Activated effector memory CD4-positive, alpha-beta T cell treated with anti-CD3 and anti-CD28 coated beads, Interleukin-2, amount 50 U/mL, for 16 hours (primary cell): ENCODE measurements around the gene LMO4.
A peak's percentile ranks its signal among the peaks of the same experiment; 100 is the strongest.

Experiments
- DNase-seq: peaks from one replicate; pipeline ENCODE4 v3.0.0-alpha.2; 2020

LMO4 gene, protein sequence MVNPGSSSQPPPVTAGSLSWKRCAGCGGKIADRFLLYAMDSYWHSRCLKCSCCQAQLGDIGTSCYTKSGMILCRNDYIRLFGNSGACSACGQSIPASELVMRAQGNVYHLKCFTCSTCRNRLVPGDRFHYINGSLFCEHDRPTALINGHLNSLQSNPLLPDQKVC

DNA sequence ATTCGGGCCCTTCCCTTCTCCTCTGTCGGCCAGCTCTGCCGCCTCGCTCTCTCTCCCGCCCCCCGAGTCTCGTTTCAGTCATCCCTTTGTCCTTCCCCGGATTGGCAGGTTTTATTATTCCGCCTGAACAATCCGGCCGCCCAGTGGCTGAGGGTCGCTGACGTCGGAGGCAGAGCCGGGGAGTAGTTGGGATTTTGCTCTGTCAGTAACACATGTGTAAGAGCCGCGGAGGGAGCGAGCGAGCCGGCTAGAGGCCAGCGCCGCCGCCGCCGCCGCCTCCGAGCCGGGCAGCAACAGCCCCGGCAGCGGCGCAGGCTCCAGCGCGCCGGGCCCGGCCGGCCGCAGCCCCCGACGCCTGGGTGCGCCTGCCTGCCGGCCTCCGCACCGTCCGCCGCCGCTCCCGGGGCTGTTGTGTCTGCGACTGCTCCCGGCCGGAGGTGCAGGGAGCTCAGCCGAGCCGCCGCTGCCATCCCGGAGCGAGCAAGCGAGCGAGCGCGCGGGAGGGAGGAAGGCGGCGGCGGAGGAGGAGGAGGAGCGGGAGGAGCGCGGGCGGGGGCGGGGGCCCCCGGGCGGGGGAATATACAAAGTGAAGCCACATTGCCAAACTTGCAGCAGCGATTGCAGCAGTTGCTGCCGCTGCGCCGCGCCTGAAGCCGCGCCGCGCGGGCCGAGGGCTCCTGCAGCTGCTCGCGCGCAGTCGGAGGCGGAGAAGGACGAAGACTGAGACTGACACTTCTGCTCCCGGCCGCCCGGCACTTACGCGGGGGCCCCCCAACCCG, at the start of gene LMO4:
Gene LMO4, plus strand, starts transcription at position 609 of the 779 bp plus-strand sequence. CDS start 3,136 bp downstream, outside the sequence.
- peak; percentile 91 for DNase-seq

DNA sequence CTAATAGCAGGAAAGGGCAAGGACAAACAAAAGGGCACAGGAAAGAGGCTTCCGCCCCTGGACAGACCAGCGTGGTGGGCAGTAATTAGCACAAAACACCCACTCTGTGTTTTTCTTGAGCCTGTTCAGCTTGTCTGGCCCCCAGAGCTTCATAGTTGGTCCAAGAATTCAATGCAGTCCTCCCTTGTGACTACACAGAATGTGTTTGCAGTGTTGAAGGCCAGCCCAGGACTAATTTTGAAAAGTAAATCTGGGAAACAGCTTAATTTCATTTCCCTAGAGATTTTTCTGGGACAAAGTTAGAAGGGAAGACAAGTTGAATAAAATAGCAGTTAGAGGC, 49.2 kb upstream of the LMO4 start:
- DNase-seq, result no peak

DNA sequence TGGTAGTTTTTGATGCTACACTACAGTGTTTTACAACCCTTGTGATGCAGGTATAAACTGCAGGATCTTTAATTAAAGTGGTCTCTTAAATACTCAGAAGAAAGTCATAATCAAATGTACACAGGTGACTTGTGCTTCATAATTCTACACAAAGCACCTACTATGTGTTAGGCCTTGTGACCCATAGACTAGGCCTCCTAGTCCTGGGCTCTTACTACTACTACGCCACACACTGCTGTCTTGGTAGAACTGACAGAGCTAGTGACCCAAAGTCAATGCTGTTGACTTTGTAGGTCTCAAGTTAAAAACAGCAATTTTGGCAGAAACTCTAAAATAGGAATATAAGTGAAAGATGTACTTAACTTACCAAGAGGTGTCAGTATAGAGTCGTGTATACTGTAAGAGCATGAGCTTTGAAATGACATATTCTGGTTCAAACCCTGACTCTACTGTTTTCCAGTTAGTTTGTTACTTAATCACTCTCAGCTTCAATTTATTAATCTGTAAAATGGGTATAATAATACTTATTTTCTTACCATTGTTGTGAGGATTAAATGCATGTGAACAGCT, 48.6 kb upstream of the LMO4 start:
- DNase-seq, result no peak

DNA sequence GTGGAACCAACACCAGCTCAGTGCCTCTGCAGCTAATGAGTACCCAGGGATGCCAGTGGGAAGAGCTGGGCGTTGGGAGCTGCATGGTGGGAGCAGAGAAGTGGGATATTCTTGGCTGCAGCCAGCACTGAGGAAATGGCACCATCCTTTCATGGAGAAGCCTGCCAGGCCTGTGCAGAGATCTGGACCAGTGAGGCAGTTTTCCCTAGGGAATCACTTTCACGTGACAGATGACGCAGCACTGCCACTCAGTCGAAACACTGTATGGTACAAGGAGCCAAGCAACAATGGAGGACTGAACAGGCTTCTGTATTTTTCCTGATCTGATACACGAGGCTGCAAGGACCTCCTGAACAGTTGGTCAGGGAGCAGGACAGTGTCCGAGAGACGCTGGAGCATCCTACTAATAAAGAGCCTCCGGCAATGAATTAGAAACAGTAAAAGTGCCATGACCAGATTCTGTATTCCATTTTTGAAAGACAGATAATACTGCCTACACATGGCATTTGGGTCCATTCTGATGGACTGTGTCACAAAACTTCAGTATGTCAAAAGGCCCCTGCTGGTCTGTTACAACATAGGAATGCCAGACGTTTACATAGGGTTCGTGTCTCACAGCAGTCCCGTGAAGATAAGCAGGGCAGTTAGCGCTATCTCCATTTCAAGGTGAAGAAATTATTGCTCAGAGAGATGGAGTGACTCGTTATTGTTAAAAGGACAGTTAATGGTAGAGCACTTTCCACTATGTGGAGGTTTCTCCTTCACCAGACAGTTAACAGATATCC, 44.0 kb upstream of the LMO4 start:
- no peak for DNase-seq

DNA sequence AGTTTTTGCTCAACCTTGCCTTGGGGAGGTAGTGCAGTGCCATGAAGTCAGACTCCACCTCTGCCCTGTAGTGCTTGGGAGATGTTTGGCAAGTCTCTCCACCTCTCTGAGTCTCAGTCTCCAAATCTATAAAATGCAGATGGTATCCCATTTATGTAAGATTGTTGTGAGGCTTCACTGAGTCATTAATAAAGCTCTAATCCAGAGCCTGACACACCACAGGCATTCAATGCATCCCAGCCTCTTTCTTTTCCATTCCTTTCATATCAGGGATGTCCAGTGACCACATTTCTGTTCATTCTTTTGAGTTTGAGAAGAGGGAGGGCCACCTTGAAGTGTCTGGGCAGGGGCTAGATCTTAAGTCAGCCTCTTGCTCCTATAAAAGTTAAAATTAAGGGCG, 37.6 kb upstream of the LMO4 start:
- DNase-seq, result no peak

DNA sequence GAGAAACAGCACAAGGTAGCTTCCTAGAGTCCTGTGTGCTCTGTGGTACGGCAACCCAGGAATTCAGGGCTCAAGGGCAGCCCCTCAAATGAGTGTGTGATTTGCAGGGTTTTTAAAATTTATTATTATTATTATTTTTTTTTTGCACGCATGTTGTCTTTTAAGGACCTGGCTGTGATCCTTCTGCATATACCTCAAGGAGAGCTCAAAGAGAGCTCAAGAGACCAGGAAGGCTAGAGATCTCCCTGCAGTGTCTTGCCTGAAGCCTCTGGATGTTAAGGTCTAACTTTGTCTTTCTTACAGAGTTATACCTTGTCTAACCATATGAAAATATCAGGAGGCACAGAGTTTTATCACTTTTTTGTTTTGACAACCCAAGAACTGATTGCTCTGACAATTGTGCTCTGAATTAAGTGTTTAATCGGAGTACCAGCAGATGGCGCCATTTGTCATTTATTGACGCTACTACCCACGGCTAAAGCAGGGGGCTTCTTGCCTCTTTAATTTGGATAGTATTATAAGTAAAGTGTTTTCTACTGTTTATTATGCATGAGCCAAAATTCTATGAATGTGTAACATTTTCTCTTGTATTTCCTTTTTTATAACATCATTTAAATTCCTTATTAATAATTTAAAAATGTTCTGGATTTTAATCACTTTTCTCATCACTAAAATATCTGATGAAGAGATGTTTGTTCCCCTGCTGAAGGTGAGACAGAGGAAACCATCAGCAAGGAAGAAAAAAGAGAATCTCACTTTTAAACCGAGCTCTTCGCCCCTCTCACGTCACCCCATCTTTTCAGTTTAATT, 35.8 kb upstream of the LMO4 start:
- peak; percentile 80 for DNase-seq

DNA sequence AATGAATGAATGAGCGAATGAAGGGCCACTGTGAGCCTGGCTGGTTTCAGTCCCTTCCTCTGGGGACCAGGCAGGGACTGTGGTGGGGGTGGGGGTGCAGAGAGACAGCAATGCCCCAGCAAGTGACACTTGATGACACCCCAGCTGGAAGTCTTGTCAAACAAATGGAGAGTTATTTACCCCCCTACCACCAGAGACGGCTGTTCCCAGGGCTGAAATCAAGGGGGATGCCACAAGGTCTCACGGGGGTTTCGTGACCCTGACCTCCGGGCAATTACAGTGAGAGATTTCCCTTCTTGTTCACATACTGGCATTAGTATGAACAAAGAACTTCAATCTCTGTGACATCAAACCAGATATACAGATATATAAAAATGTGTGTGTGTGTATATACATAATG, 34.0 kb upstream of the LMO4 start:
- no peak for DNase-seq

DNA sequence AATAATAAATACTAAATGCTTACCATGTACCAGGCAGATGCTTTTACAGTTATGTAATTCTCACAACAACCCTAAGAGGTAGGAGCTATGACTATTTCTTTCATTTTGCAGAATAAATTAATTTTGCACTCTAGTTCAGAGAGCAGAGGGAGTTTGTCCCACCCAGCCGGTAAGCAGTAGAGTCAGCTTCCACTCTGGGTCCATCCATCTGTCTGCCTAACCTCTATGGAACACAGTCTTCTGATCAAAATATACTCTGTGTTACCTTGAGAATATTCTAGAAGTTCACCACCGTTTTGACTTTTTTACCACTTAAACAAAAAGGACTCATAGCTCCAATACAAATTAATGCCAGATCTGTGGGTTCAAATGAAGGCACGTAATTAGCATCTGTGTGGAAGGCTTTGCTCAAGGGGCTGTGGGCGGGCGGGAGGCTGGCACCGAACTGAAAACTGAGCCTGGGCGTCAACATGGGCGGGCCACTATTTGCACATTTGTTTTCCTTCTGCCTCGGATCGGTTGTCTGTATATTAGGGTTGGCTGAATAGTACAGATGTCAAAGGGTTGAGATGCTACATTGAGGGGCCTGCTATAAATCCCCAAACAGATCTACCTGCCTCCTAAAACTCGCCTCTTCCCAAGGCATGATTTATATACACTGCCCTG, 33.1 kb upstream of the LMO4 start:
- no peak for DNase-seq

DNA sequence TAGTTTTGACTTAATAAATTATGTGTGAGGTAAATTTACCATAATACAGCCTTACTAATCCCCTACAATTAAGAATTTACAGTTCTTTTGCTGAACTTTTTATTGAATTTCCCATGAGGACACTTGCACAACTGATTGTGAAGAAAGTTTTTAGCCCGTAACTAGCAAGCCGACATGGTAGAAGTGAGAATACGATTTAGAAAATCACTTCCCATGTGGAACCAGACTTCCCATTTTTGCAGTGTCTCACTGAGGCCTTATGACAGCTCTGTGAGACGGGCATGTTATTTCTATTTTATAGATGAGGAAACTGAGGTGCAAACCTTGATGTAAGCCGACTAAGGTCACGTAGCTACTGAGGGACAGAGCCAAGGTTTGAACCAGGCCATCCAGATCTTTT, 32.5 kb upstream of the LMO4 start:
- DNase-seq, result no peak

DNA sequence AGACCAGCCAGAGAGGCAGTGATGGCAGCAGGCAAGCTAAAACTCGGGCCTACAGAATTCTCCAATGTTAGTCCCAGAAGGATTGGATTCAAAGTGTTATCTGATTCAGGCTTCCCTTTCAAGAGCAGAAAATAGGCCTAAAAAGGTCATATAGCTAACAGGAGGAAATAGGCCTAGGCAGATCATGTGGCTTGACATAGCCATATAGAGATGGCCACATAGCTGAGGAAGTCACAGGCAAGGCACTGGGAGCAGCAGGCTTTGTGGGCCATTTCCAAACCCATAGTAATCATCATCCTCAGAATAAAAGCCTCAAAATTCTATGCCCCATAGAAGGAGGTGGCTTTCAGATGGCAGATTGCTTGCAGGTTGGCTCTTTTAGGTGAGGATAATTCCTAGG, 29.0 kb upstream of the LMO4 start:
- DNase-seq, result no peak

DNA sequence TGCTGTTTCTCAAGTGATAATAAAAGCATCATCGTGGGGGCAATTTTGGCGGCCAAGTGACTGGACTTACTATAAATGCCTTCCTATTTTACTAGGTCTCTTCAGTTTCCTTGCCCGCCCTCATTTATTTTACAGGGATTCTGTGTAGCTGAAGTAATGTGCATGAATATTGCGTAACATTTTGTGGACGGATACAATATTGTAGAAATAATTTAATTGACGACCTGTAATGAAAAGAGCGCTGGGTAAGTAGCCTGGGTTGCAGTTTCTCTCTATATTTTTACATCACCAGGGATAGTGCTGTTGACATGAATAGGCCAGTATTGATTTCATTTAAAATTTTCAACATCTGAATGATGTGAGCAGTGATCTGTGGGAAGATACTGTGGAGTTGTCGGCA, 28.1 kb upstream of the LMO4 start:
- no peak for DNase-seq

DNA sequence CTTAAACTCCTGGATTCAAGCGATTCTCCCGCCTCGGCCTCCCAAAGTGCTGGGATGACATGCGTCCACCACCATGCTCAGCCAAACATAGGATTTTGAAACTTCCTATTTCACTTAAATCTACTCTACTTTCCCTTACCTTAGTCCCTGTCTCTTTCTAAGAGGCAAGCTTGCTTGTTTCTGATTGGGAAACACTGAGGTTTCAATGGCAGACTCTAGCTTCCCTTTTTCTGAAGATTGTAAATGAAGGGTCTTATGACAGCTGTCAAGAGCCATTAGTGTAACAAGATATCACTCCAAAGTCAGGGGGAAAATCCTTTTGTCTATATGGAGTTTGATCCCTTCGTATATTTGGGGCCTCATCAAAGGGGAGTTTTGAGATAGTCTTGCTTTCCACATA, 23.5 kb upstream of the LMO4 start:
- no peak for DNase-seq

DNA sequence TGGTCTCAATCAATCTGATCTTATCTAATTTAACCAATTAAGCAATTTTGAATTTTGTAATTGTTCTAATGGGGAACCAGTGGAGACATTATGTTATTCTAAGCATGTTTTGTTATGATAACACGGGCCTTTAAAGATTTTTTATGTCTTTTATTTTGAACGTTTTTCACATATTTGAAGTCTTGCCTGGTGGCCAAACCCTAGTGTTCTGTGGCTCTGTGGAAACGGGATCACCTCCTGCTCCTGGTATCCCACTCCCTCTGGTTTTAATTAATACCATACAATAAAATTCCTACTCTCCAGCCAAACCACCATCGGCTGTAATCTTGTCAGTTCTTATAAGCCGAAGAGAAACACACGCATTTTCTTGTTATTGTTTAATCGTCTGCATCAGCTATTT, 22.9 kb upstream of the LMO4 start:
- DNase-seq, result no peak

DNA sequence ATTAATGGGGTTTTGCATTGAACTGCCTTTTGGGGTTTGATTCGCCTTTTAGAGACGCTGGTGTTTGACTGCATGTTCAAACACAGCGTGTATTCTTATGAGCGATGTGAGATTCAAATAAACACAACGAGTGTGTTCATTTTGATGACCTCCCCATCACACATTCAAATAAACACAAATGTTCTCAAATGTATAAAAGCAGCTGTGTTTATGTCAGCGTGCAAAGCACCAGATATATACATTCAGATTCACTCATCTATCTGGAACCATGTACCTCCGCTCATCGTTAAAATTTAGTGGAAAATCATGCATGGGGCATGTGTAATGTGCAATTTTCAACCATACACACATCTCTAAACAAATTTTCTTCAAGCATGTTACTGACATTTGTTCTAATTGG, 21.4 kb upstream of the LMO4 start:
- DNase-seq, result no peak

DNA sequence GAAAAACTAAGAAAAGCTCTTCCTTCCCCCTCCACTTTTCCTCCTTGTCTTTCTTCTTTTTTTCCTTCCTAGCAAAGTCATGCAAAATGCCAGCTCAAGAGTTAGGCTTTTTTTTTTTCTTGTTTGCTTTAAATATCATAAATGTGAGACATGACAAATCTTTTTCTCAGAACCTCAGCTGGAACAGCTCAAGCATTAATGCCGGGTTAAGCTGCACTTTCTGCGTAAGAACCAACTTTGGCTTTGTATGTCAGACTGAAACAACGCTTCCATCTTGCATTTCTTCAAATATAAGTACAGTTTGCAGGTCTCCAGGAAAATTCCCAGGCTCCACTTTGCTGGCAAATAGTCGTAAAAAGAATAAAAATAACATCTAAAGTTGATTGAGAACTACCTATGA, 20.7 kb upstream of the LMO4 start:
- DNase-seq, result no peak

DNA sequence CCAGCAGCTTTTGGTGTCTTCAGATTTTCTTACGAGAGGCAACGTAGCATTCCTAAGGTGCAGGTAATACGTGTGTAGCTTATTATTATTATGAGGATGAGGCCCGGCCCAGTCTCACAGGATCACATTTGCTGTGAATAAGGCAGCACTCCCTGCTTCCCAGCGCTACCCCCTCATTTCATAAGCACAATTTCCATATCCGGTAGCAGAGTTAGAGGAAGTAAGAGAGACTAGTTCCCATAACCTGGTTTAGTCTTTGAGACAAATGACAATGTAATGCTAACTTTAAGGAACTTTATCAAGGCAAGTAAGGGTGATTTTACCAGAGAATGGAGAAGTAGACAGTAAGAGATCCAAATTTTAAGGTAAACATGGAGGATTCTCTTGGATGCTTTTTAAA, 14.6 kb upstream of the LMO4 start:
- DNase-seq, result no peak

DNA sequence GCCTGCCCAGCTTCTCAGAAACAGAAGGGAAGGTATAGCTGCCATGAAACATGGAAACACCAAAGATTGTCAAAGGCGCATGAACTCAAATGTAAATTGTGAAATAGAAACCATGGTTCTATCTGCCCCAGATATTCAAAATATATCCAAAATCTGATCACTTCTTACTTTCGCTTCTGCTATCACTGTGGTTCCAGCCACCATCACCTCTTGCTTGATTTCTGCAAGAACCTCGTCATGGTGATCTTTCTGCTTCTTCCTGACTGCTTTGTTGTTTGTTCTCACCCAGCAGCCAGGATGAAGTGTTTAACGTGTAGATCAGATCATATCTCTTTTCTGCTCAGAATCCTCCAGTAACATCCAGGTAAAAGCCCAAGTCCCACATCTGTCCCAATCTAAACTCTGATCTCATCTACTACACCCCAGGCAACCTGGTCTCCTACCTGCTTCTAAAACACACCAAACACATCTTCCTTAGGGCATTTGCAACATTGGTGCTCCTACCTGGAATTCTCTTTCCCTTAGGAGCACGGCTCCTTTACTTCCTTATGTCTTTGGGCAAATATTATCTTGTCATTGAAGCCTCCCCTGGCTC, 10.5 kb upstream of the LMO4 start:
- DNase-seq, result no peak

DNA sequence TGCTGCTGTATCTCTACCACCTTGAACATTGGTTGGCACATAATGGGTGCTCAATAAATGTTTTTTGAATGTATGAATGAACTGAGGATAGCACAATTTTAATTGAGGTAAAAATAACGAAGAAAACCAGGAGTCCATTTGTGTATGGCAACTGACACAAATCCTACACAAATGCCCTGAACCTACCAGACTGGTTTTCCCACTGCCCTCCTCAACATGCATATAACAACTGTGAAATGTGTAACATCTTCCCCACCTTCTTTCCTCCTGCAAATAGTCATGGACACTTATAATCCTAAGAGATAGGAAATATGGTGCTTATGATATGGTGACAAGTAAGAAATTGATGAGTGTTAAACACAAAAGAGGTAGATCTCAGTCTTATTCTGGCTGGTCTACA, 9.9 kb upstream of the LMO4 start:
- DNase-seq, result no peak

DNA sequence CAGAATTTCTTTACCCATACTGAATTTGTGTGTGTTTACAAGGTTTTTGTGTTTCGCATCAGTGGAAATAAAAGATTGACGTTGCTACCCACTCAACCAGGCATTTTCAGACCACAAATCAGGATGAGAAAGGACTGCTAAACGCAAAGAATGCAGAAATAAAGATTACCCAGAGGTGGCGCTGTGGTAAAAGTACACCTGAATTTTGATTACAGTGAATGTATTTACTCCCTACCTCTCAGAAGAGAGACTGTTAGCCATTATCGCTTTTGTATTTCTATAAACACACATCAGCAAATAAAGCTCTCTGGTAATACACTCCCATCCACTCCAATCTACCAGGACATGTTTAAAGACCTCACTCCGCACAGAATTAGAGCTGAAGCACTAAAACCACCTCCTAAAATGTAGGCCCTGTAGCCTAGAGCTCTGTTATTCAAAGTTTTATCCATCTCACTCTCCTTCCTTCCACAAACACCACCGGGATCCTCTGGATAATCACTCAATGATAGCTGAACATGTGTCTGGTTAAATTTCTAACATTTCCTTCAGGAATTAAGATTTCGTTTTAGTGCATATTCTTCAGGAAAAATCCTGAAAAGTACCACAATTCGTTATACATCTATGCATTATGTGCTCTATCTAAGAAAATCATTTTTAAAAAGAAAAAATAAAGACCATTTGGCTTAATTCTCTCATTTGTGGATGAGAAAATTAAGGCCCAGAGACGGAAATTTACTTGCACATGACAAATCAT, 2.5 kb upstream of the LMO4 start:
- DNase-seq, result no peak

DNA sequence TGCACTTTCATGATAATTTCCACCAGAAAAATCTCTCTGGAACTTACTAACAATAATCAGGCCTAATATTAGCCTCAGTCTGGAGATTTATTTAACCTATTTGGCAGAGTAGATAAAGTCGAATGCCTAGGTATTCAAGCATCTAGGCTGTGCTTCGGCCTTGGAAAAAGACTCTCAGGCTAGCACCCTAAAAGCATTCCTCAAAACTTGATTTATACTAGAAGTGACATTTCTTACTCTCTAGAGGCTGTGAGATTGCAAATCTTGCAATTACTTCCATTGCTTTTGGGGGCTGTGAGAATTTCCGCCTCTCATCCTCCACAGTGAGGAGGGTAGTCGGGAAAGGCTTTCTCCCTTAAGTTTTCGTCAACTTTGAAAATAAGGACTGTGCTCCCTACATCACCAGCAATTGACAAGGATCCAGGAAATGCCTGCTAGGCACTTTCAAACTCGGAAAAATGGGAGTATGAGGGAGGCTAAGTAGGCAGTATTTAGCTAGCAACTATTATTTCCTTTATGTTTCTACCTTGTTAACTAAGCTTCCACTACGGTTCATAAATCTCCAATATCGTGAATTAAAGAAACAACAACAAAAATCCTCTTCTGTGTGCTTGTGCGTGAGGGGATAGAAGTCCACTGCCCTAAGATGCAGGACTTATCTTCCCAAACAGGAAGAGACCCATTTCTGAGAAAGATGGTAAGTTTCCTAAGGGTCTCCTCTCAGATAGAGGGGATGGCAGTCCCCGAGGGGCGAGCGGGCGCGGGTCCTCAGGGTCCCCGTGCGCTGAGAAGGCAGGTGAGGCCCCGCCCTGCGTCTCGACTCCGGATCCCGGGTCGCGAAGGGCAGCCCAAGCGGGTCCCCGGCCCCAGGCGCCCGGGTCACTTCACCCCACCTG, 1.1 kb upstream of the LMO4 start:
- DNase-seq, result no peak
